Neural crest cell (in vitro differentiated cells): ENCODE results near the gene MED17. TPM values are rescaled to one million over a fixed set of nuclear protein-coding genes. Genes with fewer than 3 reads are reported as not detected.
A peak's percentile ranks its signal among the peaks of the same experiment; 100 is the strongest.
"Not testable (repeated sequence)": the region's sequence is repeated elsewhere in the genome, so short reads cannot be mapped to it uniquely, and the experiment has no call there.

Experiments used
- DNase-seq: peaks from one replicate; pipeline ENCODE4 v3.0.0; 2021; ENCODE audit warnings: low read depth, mixed read lengths, low spot score
- H3K27ac Mint-ChIP-seq: one replicate; pipeline ENCODE4 v1.8.0; 2021; ENCODE audit warnings: mild to moderate bottlenecking, mixed read lengths; ENCODE audit not compliant: unreplicated experiment
- H3K27me3 Mint-ChIP-seq: 2 replicates; pipeline ENCODE4 v1.8.0; 2021; ENCODE audit warnings: low read depth, mild to moderate bottlenecking, mixed read lengths
- H3K36me3 Mint-ChIP-seq: 2 replicates; pipeline ENCODE4 v1.8.0; 2021; ENCODE audit warnings: low read depth, mild to moderate bottlenecking, mixed read lengths
- H3K4me1 Mint-ChIP-seq: 2 replicates; pipeline ENCODE4 v1.8.0; 2021; ENCODE audit warnings: mixed read lengths
- H3K4me3 Mint-ChIP-seq: one replicate; pipeline ENCODE4 v1.8.0; 2021; ENCODE audit warnings: mild to moderate bottlenecking, mixed read lengths
- H3K9me3 Mint-ChIP-seq: 2 replicates; pipeline ENCODE4 v1.8.0; 2021; ENCODE audit warnings: mixed read lengths
- total RNA-seq: library from RNA; stranded (reverse); gene quantifications from 2 replicates; pipeline ENCODE4 v1.2.1, GENCODE V29; 2021
- TF ChIP-seq, protein P1 (sequence below): fragments of 200-600 bp; sonication (generic); conservative IDR thresholded peaks from 2 replicates; pipeline ENCODE4 v1.5.0; 2021; ENCODE audit warnings: antibody characterized with exemption, mild to moderate bottlenecking

MED17 gene
- total RNA-seq, 1 donor from 2014 or later, result 62.3 TPM

DNA sequence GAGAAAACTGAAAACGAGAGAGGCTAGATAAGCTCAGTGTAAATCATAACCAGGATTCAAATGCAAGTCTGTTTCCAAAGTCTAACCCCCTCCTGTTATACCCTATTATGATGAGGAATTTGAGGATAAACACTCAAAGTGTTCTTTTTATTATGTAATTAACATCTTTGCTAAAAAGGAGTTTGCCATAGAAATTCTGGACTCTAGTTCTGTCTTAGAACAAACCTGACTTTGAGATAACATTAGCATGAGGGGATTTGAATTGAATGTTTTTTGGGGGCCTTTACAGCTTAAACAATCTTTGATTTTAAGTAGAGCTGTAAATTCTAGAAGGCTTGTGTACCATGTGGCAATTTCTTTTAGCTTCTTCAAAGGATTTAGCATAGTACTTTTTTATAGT is 33.1 kb upstream of the MED17 start:
- Mint-ChIP-seq H3K9me3 (no peaks in the 10 kb centered on the region), H3K4me3 (no peak overlapping the region), H3K27ac (no peak overlapping the region), H3K4me1 (no peaks in the 10 kb centered on the region), H3K27me3 (no peaks in the 10 kb centered on the region), H3K36me3 (no peaks in the 10 kb centered on the region)
- TF ChIP-seq, protein P1, sequence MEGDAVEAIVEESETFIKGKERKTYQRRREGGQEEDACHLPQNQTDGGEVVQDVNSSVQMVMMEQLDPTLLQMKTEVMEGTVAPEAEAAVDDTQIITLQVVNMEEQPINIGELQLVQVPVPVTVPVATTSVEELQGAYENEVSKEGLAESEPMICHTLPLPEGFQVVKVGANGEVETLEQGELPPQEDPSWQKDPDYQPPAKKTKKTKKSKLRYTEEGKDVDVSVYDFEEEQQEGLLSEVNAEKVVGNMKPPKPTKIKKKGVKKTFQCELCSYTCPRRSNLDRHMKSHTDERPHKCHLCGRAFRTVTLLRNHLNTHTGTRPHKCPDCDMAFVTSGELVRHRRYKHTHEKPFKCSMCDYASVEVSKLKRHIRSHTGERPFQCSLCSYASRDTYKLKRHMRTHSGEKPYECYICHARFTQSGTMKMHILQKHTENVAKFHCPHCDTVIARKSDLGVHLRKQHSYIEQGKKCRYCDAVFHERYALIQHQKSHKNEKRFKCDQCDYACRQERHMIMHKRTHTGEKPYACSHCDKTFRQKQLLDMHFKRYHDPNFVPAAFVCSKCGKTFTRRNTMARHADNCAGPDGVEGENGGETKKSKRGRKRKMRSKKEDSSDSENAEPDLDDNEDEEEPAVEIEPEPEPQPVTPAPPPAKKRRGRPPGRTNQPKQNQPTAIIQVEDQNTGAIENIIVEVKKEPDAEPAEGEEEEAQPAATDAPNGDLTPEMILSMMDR, result no peak
- DNase-seq, result no peak

- TF ChIP-seq, protein P1, result no peak
- DNase-seq, result no peak
- Mint-ChIP-seq H3K4me3 (no peak overlapping the region), H3K27ac (no peak overlapping the region), H3K27me3 (no peaks in the 10 kb centered on the region), H3K4me1 (no peaks in the 10 kb centered on the region), H3K36me3 (no peaks in the 10 kb centered on the region), H3K9me3 (no peaks in the 10 kb centered on the region)
Observed at GRCh38 chr11:93753241-93753640, 30.8 kb upstream of the MED17 start.

DNA sequence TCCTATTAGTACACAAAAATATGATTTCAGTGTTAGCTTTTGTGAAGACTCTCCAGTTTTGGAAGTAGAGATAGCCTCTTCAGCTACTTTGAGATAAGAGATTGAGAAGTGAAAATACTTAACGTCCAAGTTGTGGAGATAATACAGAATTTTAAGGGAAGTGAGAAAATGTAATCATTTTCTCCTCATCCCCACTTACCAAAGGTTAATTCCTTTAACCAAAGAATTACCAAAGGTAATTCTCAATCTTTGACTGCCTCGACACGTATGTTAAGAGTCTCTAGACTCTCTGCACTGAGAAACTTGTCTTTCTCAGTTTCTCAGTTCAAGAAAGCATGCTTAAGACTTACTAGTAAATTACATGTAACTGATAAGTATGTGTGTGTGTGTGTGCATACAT is 27.3 kb upstream of the MED17 start:
- H3K27me3 Mint-ChIP-seq, result no peaks in the 10 kb centered on the region
- TF ChIP-seq, protein P1, result no peak

GRCh38 chr11:93757301-93757700 is 26.8 kb upstream of the MED17 start:
- no peak overlapping the region for H3K27ac Mint-ChIP-seq
- no peaks in the 10 kb centered on the region for H3K4me1 Mint-ChIP-seq
- no peak overlapping the region for H3K4me3 Mint-ChIP-seq
- peaks cover 9% of the 10 kb centered on the region for H3K36me3 Mint-ChIP-seq
- no peaks in the 10 kb centered on the region for H3K27me3 Mint-ChIP-seq
- no peaks in the 10 kb centered on the region for H3K9me3 Mint-ChIP-seq
- TF ChIP-seq, protein P1, result no peak
- DNase-seq, result no peak

More for the DNA sequence above, 27.3 kb upstream of the MED17 start:
- Mint-ChIP-seq H3K4me1 (no peaks in the 10 kb centered on the region), H3K36me3 (peaks cover 9% of the 10 kb centered on the region), H3K27ac (no peak overlapping the region), H3K9me3 (no peaks in the 10 kb centered on the region), H3K4me3 (no peak overlapping the region)
- DNase-seq, result no peak

- peaks cover 9% of the 10 kb centered on the region for H3K36me3 Mint-ChIP-seq
Observed at GRCh38 chr11:93757924-93758865, 25.9 kb upstream of the MED17 start.

GRCh38 chr11:93759123-93759522 is 25.0 kb upstream of the MED17 start:
- not testable (repeated sequence) for H3K9me3 Mint-ChIP-seq, H3K27me3 Mint-ChIP-seq, H3K4me1 Mint-ChIP-seq, H3K4me3 Mint-ChIP-seq, DNase-seq, H3K36me3 Mint-ChIP-seq
- peak overlapping the region; percentile 50 for H3K27ac Mint-ChIP-seq

More at GRCh38 chr11:93757924-93758865, 25.9 kb upstream of the MED17 start:
- no peaks in the 10 kb centered on the region for H3K9me3 Mint-ChIP-seq
- H3K27ac Mint-ChIP-seq, result no peak overlapping the region
- TF ChIP-seq, protein P1, result no peak
- H3K27me3 Mint-ChIP-seq, result no peaks in the 10 kb centered on the region
- no peak for DNase-seq
- no peaks in the 10 kb centered on the region for H3K4me1 Mint-ChIP-seq
- no peak overlapping the region for H3K4me3 Mint-ChIP-seq
